Liver (tissue), 9 donors: Measurements from ENCODE around the gene ACSM6. TPM values are rescaled to one million over a fixed set of nuclear protein-coding genes. Genes with fewer than 3 reads are reported as not detected.

Experiments
- DNase-seq: peaks from one replicate; pipeline ENCODE4 v3.0.0-alpha.2; 2017; ENCODE audit warnings: low spot score
- H3K27ac ChIP-seq, 2 donors: one replicate each; pipeline ENCODE4 v1.7.0; 2013; ENCODE audit warnings: inconsistent platforms in 2 of 2, low read length in 2 of 2, control low read depth in 1 of 2, low read depth in 1 of 2, mild to moderate bottlenecking in 1 of 2
- H3K27me3 ChIP-seq, 4 donors: one replicate each; pipeline versions ENCODE4 v1.6.1 to v1.7.0; 2013; ENCODE audit warnings: low read length in 3 of 4, inconsistent platforms in 1 of 4, mild to moderate bottlenecking in 1 of 4, moderate library complexity in 1 of 4; ENCODE audit not compliant: control insufficient read depth in 4 of 4, insufficient read depth in 4 of 4
- H3K36me3 ChIP-seq, 4 donors: one replicate each; pipeline versions ENCODE4 v1.6.1 to v1.7.0; 2013; ENCODE audit warnings: low read length in 3 of 4, mild to moderate bottlenecking in 3 of 4, low read depth in 1 of 4, moderate library complexity in 1 of 4; ENCODE audit not compliant: control insufficient read depth in 4 of 4, insufficient read depth in 3 of 4
- H3K4me1 ChIP-seq, 4 donors: one replicate each; pipeline versions ENCODE4 v1.6.1 to v1.7.0; 2013; ENCODE audit warnings: low read length in 3 of 4, mild to moderate bottlenecking in 3 of 4, moderate library complexity in 1 of 4; ENCODE audit not compliant: control insufficient read depth in 4 of 4, insufficient read depth in 4 of 4
- H3K4me3 ChIP-seq, 3 donors: one replicate each; pipeline versions ENCODE4 v1.6.1 to v1.7.0; 2013; ENCODE audit warnings: low read length in 3 of 3, control low read depth in 1 of 3, low read depth in 1 of 3, mild to moderate bottlenecking in 1 of 3
- H3K9ac ChIP-seq, 2 donors: one replicate each; pipeline ENCODE4 v1.7.0; 2013; ENCODE audit warnings: low read length in 2 of 2, mild to moderate bottlenecking in 2 of 2, moderate library complexity in 2 of 2, control low read depth in 1 of 2, low read depth in 1 of 2
- H3K9me3 ChIP-seq, 4 donors: one replicate each; pipeline versions ENCODE4 v1.6.1 to v1.7.0; 2013; ENCODE audit warnings: low read length in 3 of 4; ENCODE audit not compliant: control insufficient read depth in 4 of 4
- ATF3 ChIP-seq: IDR thresholded peaks from 2 replicates; pipeline ENCODE4 v1.6.1; 2016; ENCODE audit warnings: antibody characterized with exemption
- CTCF ChIP-seq: fragments of 150-350 bp; IDR thresholded peaks from 2 replicates; pipeline ENCODE4 v1.5.1; 2017; ENCODE audit warnings: improper control_type of control experiment, low read depth, low read length; ENCODE audit not compliant: missing input control
- EGR1 ChIP-seq, 2 donors: IDR thresholded peaks; 2 replicates each; pipeline ENCODE4 v1.6.1; 2016 to 2018; ENCODE audit warnings: antibody characterized with exemption in 2 of 2, low read depth in 2 of 2
- FOXA1 ChIP-seq: IDR thresholded peaks from 2 replicates; pipeline ENCODE4 v1.6.1; 2016; ENCODE audit warnings: antibody characterized with exemption
- FOXA2 ChIP-seq: IDR thresholded peaks from 2 replicates; pipeline ENCODE4 v1.6.1; 2016; ENCODE audit warnings: antibody characterized with exemption
- GABPA ChIP-seq, 2 donors: IDR thresholded peaks in 1 of 2; conservative IDR thresholded peaks in 1 of 2; 2 replicates each; pipeline ENCODE4 v1.6.1; 2016; ENCODE audit warnings: antibody characterized with exemption in 2 of 2, mild to moderate bottlenecking in 1 of 2, moderate library complexity in 1 of 2
- HNF4A ChIP-seq, 2 donors: conservative IDR thresholded peaks; 2 replicates each; pipeline ENCODE4 v1.6.1; 2016; ENCODE audit warnings: antibody characterized with exemption in 2 of 2, mild to moderate bottlenecking in 2 of 2
- HNF4G ChIP-seq: IDR thresholded peaks from 2 replicates; pipeline ENCODE4 v1.6.1; 2016; ENCODE audit warnings: antibody characterized with exemption
- JUND ChIP-seq, 2 donors: IDR thresholded peaks; 2 replicates each; pipeline ENCODE4 v1.6.1; 2016; ENCODE audit warnings: antibody characterized with exemption in 2 of 2
- MAX ChIP-seq: IDR thresholded peaks from 2 replicates; pipeline ENCODE4 v1.6.1; 2016; ENCODE audit warnings: antibody characterized with exemption
- NR2F2 ChIP-seq: IDR thresholded peaks from 2 replicates; pipeline ENCODE4 v1.6.1; 2016; ENCODE audit warnings: antibody characterized with exemption
- RAD21 ChIP-seq, 2 donors: IDR thresholded peaks; 2 replicates each; pipeline ENCODE4 v1.6.1; 2016; ENCODE audit warnings: antibody characterized with exemption in 2 of 2, mild to moderate bottlenecking in 2 of 2
- REST ChIP-seq: IDR thresholded peaks from 2 replicates; pipeline ENCODE4 v1.6.1; 2016; ENCODE audit warnings: antibody characterized with exemption, mild to moderate bottlenecking
- RXRA ChIP-seq, 2 donors: IDR thresholded peaks; 2 replicates each; pipeline ENCODE4 v1.6.1; 2017 to 2018; ENCODE audit warnings: antibody characterized with exemption in 2 of 2, mild to moderate bottlenecking in 1 of 2
- SP1 ChIP-seq: IDR thresholded peaks from 2 replicates; pipeline ENCODE4 v1.6.1; 2018; ENCODE audit warnings: antibody characterized with exemption, mild to moderate bottlenecking
- TAF1 ChIP-seq: conservative IDR thresholded peaks from 2 replicates; pipeline ENCODE4 v1.6.1; 2016; ENCODE audit warnings: antibody characterized with exemption, mild to moderate bottlenecking
- YY1 ChIP-seq: IDR thresholded peaks from 2 replicates; pipeline ENCODE4 v1.6.1; 2016; ENCODE audit warnings: antibody characterized with exemption, mild to moderate bottlenecking
- ZBTB33 ChIP-seq: IDR thresholded peaks from 2 replicates; pipeline ENCODE4 v1.6.1; 2016; ENCODE audit warnings: antibody characterized with exemption
- WGBS: extraction: QIAGEN DNeasy Blood & Tissue Kit; methylation state at CpG from one replicate; pipeline ENCODE4 v1.1.7; 2013; 5-methylcytosine and 5-hydroxymethylcytosine counted together
- polyA plus RNA-seq, 2 donors: library from polyadenylated mRNA; stranded (reverse) in 1 of 2; unstranded in 1 of 2; fragments of 200-250 nt in 1 of 2; fragments of >200 nt in 1 of 2; fragmentation: Nextera tagmentation in 1 of 2; extraction: Ambion mirVana in 1 of 2; gene quantifications; one replicate each; pipeline versions ENCODE4 v1.2.1 to v1.2.3, GENCODE V29; 2013 to 2015
- total RNA-seq, 2 donors: library from RNA; depleted of rRNA; stranded (reverse); fragments of >200 nt; gene quantifications; one replicate each; pipeline ENCODE4 v1.2.3, GENCODE V29; 2014
- donor health status: healthy.
- donor health status: healthy.
- donor health status: healthy.
- donor health status: healthy.
- donor health status: healthy.

Gene ACSM6
- total and polyA plus RNA-seq, 4 donors: not detected

- H3K4me3 ChIP-seq: no peak overlapping the region
- no peak for DNase-seq
- H3K27me3 ChIP-seq: no peaks in the 10 kb centered on the region
- H3K27ac ChIP-seq: no peak overlapping the region
- H3K36me3 ChIP-seq: peaks cover 2 to 18% (median 12%) of the 10 kb centered on the region in 4 donors
- H3K4me1 ChIP-seq: peaks cover 0 to 6% (median 3%) of the 10 kb centered on the region in 4 donors
- 98% methylated on average over 1 of the region's 1 CpG for WGBS
- TF ChIP-seq TAF1 (no peak), YY1 (no peak), HNF4A (conservative IDR thresholded peaks at IDR 0.05) (no peak), GABPA (IDR thresholded peaks at IDR 0.05 in 1 of 2, conservative IDR thresholded peaks at IDR 0.05 in 1 of 2) (no peak), EGR1 (IDR thresholded peaks at IDR 0.05; ENCODE audit: low read depth in 2 of 2) (no peak), RAD21 (IDR thresholded peaks at IDR 0.05) (no peak), ATF3 (no peak), FOXA2 (no peak), ZBTB33 (no peak), FOXA1 (no peak), REST (no peak), HNF4G (no peak), NR2F2 (no peak), JUND (IDR thresholded peaks at IDR 0.05) (no peak), SP1 (no peak), CTCF (no peak), MAX (no peak), RXRA (IDR thresholded peaks at IDR 0.05) (no peak)
- H3K9ac ChIP-seq: no peak overlapping the region
- H3K9me3 ChIP-seq: no peaks in the 10 kb centered on the region
Observed at GRCh38 chr10:95256268-95256667, 62.2 kb downstream of the ACSM6 start.
